Muscle layer of duodenum (tissue), 2 donors: ENCODE results near the gene BOLA3.
"Not testable (repeated sequence)": the region's sequence is repeated elsewhere in the genome, so short reads cannot be mapped to it uniquely, and the experiment has no call there.

Source experiments
- H3K27ac ChIP-seq: one replicate; pipeline ENCODE4 v1.7.0; 2013; ENCODE audit warnings: mild to moderate bottlenecking, low read length
- H3K27me3 ChIP-seq: one replicate; pipeline ENCODE4 v1.7.0; 2013; ENCODE audit warnings: low read depth, mild to moderate bottlenecking, control low read depth, low read length
- H3K36me3 ChIP-seq, 2 donors: one replicate each; pipeline ENCODE4 v1.7.0; 2013; ENCODE audit warnings: low read length in 2 of 2, control low read depth in 1 of 2, mild to moderate bottlenecking in 1 of 2; ENCODE audit not compliant: insufficient read depth in 2 of 2, control insufficient read depth in 1 of 2
- H3K4me1 ChIP-seq, 2 donors: one replicate each; pipeline ENCODE4 v1.7.0; 2013; ENCODE audit warnings: low read length in 2 of 2, mild to moderate bottlenecking in 2 of 2, control low read depth in 1 of 2, moderate library complexity in 1 of 2; ENCODE audit not compliant: insufficient read depth in 2 of 2, control insufficient read depth in 1 of 2
- H3K4me3 ChIP-seq, 2 donors: one replicate each; pipeline ENCODE4 v1.7.0; 2013; ENCODE audit warnings: low read length in 2 of 2, low read depth in 1 of 2, mild to moderate bottlenecking in 1 of 2
- H3K9me3 ChIP-seq, 2 donors: one replicate each; pipeline ENCODE4 v1.7.0; 2013; ENCODE audit warnings: low read length in 2 of 2, control low read depth in 1 of 2, mild to moderate bottlenecking in 1 of 2; ENCODE audit not compliant: control insufficient read depth in 1 of 2
- donor health status: healthy.

The BOLA3 gene

GRCh38 chr2:74088676-74089075 is 59.0 kb downstream of the BOLA3 start:
- H3K27ac ChIP-seq, H3K27me3 ChIP-seq, H3K9me3 ChIP-seq, H3K4me3 ChIP-seq, H3K4me1 ChIP-seq: not testable (repeated sequence)
- H3K36me3 ChIP-seq, result peaks cover 41 to 45% of the 10 kb centered on the region in 2 donors

- Histone ChIP-seq H3K27ac (no peak overlapping the region), H3K9me3 (no peaks in the 10 kb centered on the region), H3K36me3 (peaks cover 38 to 39% of the 10 kb centered on the region in 2 donors)
Observed at GRCh38 chr2:74087696-74088095, 60.0 kb downstream of the BOLA3 start.

GRCh38 chr2:74086021-74086420 is 61.7 kb downstream of the BOLA3 start:
- Histone ChIP-seq H3K4me3 (no peak overlapping the region), H3K27me3 (no peaks in the 10 kb centered on the region), H3K36me3 (peaks cover 30 to 33% of the 10 kb centered on the region in 2 donors), H3K4me1 (peaks cover 0 to under 1% of the 10 kb centered on the region in 2 donors), H3K27ac (no peak overlapping the region), H3K9me3 (no peaks in the 10 kb centered on the region)

More at GRCh38 chr2:74087696-74088095, 60.0 kb downstream of the BOLA3 start:
- Histone ChIP-seq H3K4me3 (no peak overlapping the region), H3K4me1 (no peaks in the 10 kb centered on the region), H3K27me3 (no peaks in the 10 kb centered on the region)
